IMR-90 (cell line): ENCODE results near the gene DGKB.

Source experiments
- CEBPB ChIP-seq: IDR thresholded peaks from 2 replicates; pipeline ENCODE4 v1.6.1; 2012; ENCODE audit warnings: low read depth, low read length, improper control_type of control experiment
- MAZ ChIP-seq: IDR thresholded peaks from 2 replicates; pipeline ENCODE4 v1.6.1; 2012; ENCODE audit warnings: low read depth, mild to moderate bottlenecking, low read length, improper control_type of control experiment, moderate library complexity, borderline replicate concordance
- RAD21 ChIP-seq: IDR thresholded peaks from 2 replicates; pipeline ENCODE4 v1.6.1; 2012; ENCODE audit warnings: low read length, improper control_type of control experiment
- TF ChIP-seq, protein P1 (sequence below): conservative IDR thresholded peaks from 2 replicates; pipeline ENCODE4 v1.5.1; 2012; ENCODE audit warnings: mild to moderate bottlenecking, low read depth, low read length, improper control_type of control experiment
- TF ChIP-seq, protein P2 (sequence below): fragments of 150-350 bp; IDR thresholded peaks from 2 replicates; pipeline ENCODE4 v1.6.1; 2017; ENCODE audit warnings: mild to moderate bottlenecking, antibody characterized with exemption, low read length, low read depth

DNA sequence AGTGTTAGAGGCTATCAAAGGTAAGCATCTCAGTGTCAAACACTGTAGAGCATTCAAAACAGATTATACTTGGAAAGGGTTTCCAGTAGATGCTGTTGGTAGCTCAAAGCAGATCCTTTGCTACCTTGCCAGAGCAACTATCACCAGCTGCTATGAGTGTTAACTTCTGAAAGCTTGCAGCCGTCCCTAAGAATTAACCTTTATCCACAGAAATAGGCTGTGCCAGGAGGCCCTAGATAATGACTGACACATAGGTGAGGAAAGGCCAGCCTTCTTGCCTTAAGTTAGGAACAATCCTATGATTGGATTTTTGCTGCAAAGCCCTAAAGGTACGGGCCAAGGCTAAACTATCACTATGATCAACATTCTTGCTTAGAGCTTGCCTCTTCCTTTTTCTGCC, 263.2 kb downstream of the DGKB start:
- TF ChIP-seq, protein P1, sequence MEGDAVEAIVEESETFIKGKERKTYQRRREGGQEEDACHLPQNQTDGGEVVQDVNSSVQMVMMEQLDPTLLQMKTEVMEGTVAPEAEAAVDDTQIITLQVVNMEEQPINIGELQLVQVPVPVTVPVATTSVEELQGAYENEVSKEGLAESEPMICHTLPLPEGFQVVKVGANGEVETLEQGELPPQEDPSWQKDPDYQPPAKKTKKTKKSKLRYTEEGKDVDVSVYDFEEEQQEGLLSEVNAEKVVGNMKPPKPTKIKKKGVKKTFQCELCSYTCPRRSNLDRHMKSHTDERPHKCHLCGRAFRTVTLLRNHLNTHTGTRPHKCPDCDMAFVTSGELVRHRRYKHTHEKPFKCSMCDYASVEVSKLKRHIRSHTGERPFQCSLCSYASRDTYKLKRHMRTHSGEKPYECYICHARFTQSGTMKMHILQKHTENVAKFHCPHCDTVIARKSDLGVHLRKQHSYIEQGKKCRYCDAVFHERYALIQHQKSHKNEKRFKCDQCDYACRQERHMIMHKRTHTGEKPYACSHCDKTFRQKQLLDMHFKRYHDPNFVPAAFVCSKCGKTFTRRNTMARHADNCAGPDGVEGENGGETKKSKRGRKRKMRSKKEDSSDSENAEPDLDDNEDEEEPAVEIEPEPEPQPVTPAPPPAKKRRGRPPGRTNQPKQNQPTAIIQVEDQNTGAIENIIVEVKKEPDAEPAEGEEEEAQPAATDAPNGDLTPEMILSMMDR: no peak
- TF ChIP-seq, protein P2, sequence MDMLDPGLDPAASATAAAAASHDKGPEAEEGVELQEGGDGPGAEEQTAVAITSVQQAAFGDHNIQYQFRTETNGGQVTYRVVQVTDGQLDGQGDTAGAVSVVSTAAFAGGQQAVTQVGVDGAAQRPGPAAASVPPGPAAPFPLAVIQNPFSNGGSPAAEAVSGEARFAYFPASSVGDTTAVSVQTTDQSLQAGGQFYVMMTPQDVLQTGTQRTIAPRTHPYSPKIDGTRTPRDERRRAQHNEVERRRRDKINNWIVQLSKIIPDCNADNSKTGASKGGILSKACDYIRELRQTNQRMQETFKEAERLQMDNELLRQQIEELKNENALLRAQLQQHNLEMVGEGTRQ: no peak
- no peak for TF ChIP-seq RAD21
- no peak for TF ChIP-seq MAZ
- no peak for TF ChIP-seq CEBPB
